Cardiac fibroblast (primary cell): ENCODE results near the gene PAIP2.

ENCODE experiments used
- DNase-seq, 2 donors: peaks; one replicate each; pipeline versions ENCODE4 v3.0.0 to v3.0.0-alpha.2; 2010; ENCODE audit warnings: low read depth in 2 of 2
- H3K4me3 ChIP-seq, 2 donors: replicated peaks in 1 of 2; 1 replicate in 1 of 2; 2 replicates in 1 of 2; pipeline ENCODE4 v1.5.1; 2011; ENCODE audit warnings: low read depth in 2 of 2, low read length in 2 of 2, mild to moderate bottlenecking in 2 of 2, moderate library complexity in 1 of 2
- TF ChIP-seq, protein P1 (sequence below): IDR thresholded peaks from one replicate; pipeline ENCODE4 v1.5.1; 2011; ENCODE audit warnings: low read depth, mild to moderate bottlenecking, low read length, inconsistent platforms

Gene PAIP2

DNA sequence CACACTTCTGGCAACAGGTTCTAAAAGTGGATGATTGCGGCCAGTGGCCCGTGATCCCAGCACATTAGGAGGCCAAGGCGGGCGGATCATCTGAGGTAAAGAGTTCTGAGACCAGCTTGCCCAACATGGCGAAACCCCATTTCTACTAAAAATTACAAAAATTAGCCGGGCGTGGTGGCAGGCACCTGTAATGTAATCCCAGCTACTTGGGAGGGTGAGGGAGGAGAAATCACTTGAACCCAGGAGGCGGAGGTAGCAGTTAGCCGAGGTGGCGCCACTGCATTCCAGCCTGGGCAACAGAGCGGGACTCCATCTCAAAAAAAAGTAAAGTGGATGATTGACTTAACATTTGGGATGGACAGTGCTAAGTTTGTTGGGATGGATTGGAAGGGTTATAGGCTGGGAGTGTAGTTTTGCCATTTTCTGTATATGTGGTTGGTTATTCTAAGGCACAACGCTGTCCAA, 44.8 kb upstream of the PAIP2 start:
- TF ChIP-seq, protein P1, sequence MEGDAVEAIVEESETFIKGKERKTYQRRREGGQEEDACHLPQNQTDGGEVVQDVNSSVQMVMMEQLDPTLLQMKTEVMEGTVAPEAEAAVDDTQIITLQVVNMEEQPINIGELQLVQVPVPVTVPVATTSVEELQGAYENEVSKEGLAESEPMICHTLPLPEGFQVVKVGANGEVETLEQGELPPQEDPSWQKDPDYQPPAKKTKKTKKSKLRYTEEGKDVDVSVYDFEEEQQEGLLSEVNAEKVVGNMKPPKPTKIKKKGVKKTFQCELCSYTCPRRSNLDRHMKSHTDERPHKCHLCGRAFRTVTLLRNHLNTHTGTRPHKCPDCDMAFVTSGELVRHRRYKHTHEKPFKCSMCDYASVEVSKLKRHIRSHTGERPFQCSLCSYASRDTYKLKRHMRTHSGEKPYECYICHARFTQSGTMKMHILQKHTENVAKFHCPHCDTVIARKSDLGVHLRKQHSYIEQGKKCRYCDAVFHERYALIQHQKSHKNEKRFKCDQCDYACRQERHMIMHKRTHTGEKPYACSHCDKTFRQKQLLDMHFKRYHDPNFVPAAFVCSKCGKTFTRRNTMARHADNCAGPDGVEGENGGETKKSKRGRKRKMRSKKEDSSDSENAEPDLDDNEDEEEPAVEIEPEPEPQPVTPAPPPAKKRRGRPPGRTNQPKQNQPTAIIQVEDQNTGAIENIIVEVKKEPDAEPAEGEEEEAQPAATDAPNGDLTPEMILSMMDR = no peak
- no peak overlapping the region for H3K4me3 ChIP-seq

DNA sequence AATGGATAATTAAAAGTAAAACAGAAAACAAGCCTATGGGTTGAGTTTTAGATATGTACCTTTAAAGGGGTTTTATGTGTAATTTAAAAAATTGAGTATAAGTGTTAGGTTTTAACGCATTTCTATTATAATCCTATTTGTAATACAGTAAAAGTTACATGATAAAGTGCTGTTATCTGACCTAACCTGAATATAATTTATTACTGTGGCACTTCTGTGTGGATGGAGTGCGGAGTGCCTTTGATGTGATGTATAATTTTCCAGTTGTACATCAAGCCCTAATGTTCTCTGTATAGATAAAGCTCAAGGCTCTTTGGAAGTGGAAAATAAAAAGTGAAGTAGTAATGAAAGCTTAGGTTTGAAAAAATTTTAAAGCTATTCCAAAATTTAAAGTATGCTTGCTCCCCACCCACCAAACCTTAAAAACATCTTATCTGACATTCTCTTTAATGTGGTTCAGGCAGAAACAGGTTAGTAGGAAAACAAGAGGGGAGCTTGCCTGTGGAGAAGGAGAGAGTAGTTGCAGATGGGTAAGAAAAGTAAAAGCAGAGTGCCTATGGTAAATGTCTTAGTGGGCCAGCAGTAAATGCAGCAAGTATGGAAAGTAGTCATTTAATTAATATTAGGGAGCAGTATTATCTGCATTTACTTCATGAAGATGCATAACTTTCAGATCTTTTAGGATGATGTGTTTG, 44.1 kb upstream of the PAIP2 start:
- TF ChIP-seq, protein P1 = no peak
- no peak for DNase-seq
- no peak overlapping the region for H3K4me3 ChIP-seq

More for the DNA sequence above, 44.8 kb upstream of the PAIP2 start:
- no peak for DNase-seq

DNA sequence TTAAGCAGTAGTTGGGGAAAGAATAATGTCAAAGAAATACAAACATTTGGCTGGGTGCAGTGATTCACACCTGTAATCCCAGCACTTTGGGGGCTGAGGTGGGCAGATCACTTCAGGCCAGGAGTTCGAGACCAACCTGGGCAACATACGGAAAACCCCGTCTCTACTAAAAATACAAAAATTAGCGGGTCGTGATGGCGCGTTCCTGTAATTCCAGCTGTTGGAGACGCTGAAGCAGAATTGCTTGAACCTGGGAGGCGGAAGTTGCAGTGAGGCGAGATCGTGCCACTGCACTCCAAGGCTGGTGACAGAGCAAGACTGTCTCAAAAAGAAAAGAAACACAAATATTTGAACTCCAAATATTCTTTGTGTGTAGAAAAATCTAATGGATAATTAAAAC, 43.4 kb upstream of the PAIP2 start:
- no peak for DNase-seq
- TF ChIP-seq, protein P1 = no peak
- H3K4me3 ChIP-seq = no peak overlapping the region

DNA sequence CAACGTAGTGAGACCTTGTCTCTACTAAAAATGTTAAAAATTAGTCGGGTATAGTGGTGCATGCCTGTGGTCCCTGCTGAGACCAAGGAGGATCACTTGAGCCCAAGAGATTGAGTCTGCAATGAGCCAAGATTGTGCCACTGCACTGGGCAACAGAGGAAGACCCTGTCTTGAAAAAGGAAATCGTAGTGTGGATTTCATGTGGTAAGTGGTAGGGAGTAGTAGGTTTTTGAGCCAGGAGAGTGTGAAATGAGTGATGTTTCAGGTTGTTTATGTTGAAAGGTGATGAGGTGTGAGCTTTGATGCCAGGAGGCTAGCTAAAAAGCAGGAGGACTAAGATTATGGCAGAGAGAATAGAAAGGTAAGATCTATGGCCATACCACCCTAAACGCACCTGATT, 42.2 kb upstream of the PAIP2 start:
- TF ChIP-seq, protein P1 = no peak
- H3K4me3 ChIP-seq = no peak overlapping the region
- DNase-seq = no peak

DNA sequence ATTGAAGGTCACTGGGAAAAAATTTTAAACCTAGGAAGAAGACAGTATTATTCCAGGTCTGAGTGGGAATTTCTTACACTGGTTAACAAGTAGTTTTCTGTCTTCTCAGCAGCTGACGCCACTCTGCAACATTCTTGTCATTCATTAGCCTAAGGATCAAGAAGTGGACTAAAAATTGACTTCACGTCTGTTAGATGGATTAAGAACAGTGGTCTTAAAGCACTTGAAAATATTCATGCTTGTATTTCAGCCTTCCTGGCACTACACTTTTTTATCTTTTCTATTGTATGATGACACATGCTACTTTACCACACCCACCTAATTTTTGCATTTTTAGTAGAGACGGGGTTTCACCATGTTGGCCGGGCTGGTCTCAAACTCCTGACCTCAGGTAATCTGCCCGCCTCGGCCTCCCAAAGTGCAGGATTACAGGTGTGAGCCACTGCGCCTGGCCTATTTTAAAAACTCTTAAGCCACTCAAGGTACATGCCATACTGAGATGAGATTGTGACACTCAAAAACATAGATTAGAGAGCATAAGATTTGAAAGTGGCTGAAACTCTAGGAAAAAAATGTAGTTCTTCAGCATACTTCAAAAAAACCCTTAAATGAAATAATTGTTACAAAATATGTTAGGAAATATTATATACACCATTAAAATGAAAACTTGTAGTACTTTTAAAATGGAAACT, 39.7 kb upstream of the PAIP2 start:
- no peak for DNase-seq
- no peak overlapping the region for H3K4me3 ChIP-seq
- TF ChIP-seq, protein P1 = no peak

DNA sequence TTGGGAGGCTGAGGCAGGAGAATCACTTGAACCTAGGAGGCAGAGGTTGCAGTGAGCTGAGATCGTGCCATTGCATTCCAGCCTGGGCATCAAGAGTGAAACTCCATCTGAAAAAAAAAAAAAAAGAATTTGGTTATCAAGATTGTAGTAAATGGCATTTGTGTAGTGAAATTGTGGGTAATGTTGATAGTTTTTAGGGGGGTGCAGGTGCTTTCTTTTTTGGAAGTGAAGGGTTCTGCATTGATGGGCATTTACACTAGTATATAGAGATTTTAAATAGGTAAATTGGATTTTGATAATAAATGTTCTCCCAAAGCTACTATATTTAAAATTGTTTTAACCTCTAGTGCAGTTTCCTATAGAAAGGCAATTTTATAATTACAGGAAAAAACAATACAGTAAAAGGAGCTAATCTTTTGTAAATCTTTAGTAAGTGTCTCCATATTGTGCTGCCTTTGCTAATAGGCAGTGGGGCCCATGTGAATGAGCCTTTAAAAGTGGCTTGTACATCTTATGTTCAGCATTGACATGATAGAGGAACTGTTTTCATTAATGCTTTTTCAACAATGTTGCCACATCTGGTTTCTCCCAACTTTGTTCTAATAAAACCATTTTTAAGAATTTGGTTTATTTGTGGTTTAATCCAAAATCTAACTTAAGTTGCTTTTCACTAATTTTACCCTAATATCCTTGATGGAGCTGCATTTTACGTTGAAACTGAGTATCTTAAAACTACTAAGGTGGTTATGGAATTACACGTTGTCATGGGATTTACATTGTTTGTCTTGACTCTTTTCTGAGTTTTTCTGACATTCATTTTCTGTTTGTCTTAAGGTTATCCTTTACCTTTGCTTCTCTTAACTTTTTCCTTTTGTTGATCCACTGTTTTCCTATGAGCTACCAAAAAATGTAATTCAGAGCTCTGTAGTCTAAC, 37.0 kb upstream of the PAIP2 start:
- H3K4me3 ChIP-seq = no peak overlapping the region
- DNase-seq = no peak
- TF ChIP-seq, protein P1 = no peak
